Activated naive CD4-positive, alpha-beta T cell treated with anti-CD3 and anti-CD28 coated beads, Interleukin-2, amount 10 ng/mL, durations not matched to agents 7 days and 5 days (primary cell): ENCODE measurements around the gene CNNM2.
"Not testable (repeated sequence)": the region's sequence is repeated elsewhere in the genome, so short reads cannot be mapped to it uniquely, and the experiment has no call there.

Experiments
- CTCF ChIA-PET: fragments of 350-600 bp; sonication (Branson Sonifier 250); formaldehyde crosslinking; loops from one replicate; lab custom pipeline; 2021; ENCODE audit warnings: antibody characterized with exemption; lab: Charles Lee
- DNase-seq: peaks from one replicate; pipeline ENCODE4 v3.0.0-alpha.2; 2020
- H3K27ac Mint-ChIP-seq: one replicate; pipeline ENCODE4 v1.8.0; 2021; ENCODE audit warnings: mild to moderate bottlenecking, moderate library complexity, mixed read lengths
- H3K27me3 Mint-ChIP-seq: one replicate; pipeline ENCODE4 v1.8.0; 2021; ENCODE audit warnings: mild to moderate bottlenecking, mixed read lengths
- H3K36me3 Mint-ChIP-seq: one replicate; pipeline ENCODE4 v1.8.0; 2021; ENCODE audit warnings: mixed read lengths
- H3K4me1 Mint-ChIP-seq: one replicate; pipeline ENCODE4 v1.8.0; 2021; ENCODE audit warnings: mixed read lengths
- H3K4me3 Mint-ChIP-seq: one replicate; pipeline ENCODE4 v1.8.0; 2021; ENCODE audit warnings: mild to moderate bottlenecking, moderate library complexity, mixed read lengths
- H3K9me3 Mint-ChIP-seq: one replicate; pipeline ENCODE4 v1.8.0; 2021; ENCODE audit warnings: mixed read lengths

Gene CNNM2

DNA sequence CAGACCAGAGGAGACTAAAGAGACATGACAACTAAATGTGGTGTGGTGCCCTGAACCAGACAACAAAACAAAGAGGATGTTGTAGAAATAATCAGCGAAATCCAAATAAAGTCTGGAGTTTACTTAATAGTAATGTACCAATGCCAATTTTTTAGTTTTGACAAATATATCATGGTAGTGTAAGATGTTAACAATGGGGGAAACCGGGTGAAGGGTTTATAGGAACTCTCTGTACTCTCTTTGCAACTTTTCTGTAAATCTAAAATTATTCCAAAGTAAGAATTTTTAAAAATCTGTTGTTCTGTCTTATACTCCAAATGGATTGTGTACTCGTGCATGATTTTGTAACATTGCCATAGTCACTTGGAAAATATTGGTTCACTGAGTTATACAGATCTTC is 129.3 kb downstream of the CNNM2 start:
- Mint-ChIP-seq H3K36me3 (no peaks in the 10 kb centered on the region), H3K27me3 (no peaks in the 10 kb centered on the region), H3K27ac (no peak overlapping the region), H3K4me3 (no peak overlapping the region), H3K4me1 (peaks cover 6% of the 10 kb centered on the region), H3K9me3 (no peaks in the 10 kb centered on the region)
- CTCF ChIA-PET = no interaction called here
- no peak for DNase-seq

DNA sequence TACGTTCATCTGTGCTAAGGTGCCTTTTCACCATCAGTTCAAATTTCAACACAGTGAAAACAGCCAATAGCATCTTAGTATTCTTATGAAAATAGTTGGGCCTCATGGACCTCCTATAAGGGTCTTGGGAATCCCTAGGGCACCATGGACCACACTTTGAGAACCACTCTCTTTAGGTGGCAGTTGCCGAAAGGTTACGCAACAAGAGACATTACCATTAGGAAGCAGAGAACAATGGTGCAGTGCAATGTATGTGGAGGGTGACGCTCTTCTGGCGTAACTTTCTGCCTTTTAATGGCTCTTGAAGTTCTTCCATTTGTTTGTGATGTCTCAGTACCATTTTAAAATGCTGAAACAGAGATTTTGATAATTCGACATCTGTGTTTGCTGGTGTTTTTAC is 131.1 kb downstream of the CNNM2 start:
- no peak overlapping the region for H3K27ac Mint-ChIP-seq
- H3K27me3 Mint-ChIP-seq = no peaks in the 10 kb centered on the region
- CTCF ChIA-PET = no interaction called here
- peaks cover 23% of the 10 kb centered on the region for H3K4me1 Mint-ChIP-seq
- DNase-seq = no peak
- no peaks in the 10 kb centered on the region for H3K36me3 Mint-ChIP-seq
- no peak overlapping the region for H3K4me3 Mint-ChIP-seq
- H3K9me3 Mint-ChIP-seq = no peaks in the 10 kb centered on the region

DNA sequence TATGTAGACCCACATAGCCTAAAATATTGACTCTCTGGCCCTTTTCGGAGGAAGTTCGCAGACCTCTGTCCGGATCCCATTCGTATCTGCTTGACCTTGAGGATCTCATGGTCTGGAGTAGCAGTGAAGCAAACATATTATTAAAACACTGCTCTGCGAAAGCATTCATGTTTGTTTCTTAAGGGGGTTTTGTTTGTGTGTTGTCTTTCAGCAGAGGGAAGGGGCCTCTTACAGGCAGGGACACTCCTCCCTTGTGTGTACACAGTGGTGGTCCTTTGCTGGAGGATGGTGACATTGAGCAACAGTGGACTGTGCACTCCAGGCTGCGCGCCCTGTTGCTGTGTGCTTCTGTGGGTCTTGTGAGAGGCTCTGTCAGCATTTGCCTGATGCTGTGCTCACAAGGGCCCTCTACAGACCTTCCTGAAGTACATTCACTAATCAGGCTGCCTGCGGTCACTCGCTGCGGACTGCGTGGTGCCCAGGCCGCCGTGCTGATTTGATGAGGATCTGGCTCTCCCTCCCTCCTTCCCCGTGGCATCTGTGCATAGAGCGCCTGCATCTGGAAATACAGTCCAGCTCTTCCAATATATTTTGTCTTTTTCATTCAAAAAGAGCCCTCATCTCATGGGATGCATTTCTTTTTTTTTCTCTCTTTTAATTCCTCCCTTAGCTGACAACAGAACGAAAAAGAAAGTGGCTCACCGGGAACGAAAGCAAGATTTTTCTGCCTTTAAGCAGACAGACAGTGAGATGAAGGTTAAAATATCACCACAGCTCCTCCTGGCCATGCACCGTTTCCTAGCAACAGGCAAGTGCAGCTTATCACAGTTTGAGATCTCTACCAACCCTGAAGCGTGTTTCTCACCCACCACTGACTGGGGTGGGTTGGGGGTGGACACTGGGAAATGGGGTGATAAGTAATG is 135.8 kb downstream of the CNNM2 start:
- Mint-ChIP-seq H3K36me3 (peaks cover 2% of the 10 kb centered on the region), H3K9me3 (no peaks in the 10 kb centered on the region), H3K4me1 (peaks cover 36% of the 10 kb centered on the region), H3K4me3 (peak overlapping the region; percentile 78), H3K27me3 (no peaks in the 10 kb centered on the region), H3K27ac (peak overlapping the region; percentile 93)
- CTCF ChIA-PET = interaction anchor here (0.7 to 2.0 kb wide), 7 partner anchors 10 to 166 kb away, joined by 3 to 14 read pairs (median 4); partner anchors contain the start of gene CNNM2
- DNase-seq = peak; percentile 84

GRCh38 chr10:103054621-103055020 is 136.5 kb downstream of the CNNM2 start:
- peak overlapping the region; percentile 78 for H3K4me3 Mint-ChIP-seq
- DNase-seq = no peak
- H3K36me3 Mint-ChIP-seq = peaks cover 2% of the 10 kb centered on the region
- H3K4me1 Mint-ChIP-seq = peaks cover 36% of the 10 kb centered on the region
- peak overlapping the region; percentile 93 for H3K27ac Mint-ChIP-seq
- no peaks in the 10 kb centered on the region for H3K9me3 Mint-ChIP-seq
- CTCF ChIA-PET = interaction anchor here (1.0 to 2.0 kb wide), 6 partner anchors 10 to 137 kb away, joined by 3 to 14 read pairs (median 4); partner anchors contain the start of gene CNNM2
- no peaks in the 10 kb centered on the region for H3K27me3 Mint-ChIP-seq

- no peak for DNase-seq
- CTCF ChIA-PET = interaction anchor here (1.0 to 2.0 kb wide), 4 partner anchors 9 to 96 kb away, joined by 3 to 7 read pairs (median 4); no protein-coding TSS in a partner anchor
- Mint-ChIP-seq H3K27ac (no peak overlapping the region), H3K4me3 (no peak overlapping the region), H3K4me1 (peaks cover 36% of the 10 kb centered on the region), H3K36me3 (peaks cover 2% of the 10 kb centered on the region), H3K9me3 (no peaks in the 10 kb centered on the region), H3K27me3 (no peaks in the 10 kb centered on the region)
Observed at GRCh38 chr10:103055105-103055504, 137.0 kb downstream of the CNNM2 start.

DNA sequence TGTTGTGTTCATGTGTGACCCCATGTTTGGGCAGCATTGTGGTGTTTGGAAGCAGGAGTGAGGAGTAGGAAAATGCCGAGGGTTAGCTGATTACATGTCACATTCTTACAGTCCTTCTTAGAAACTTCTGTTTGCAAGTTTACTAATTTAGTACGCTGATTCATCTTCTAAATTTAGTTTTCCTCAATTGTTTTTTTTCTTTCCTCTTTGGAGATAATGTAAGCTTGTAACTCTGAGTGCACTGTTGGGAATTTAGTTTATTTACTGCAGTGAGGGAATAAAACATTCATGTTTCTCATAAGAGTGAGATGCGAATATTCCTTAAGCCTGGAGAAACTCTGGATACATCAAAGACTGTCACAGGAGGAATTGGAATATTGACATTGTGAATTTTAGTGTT is 139.9 kb downstream of the CNNM2 start:
- Mint-ChIP-seq H3K27me3 (no peaks in the 10 kb centered on the region), H3K4me1 (peaks cover 25% of the 10 kb centered on the region), H3K4me3 (no peak overlapping the region), H3K9me3 (no peaks in the 10 kb centered on the region), H3K27ac (no peak overlapping the region), H3K36me3 (peaks cover 2% of the 10 kb centered on the region)
- no peak for DNase-seq
- CTCF ChIA-PET = interaction anchor here (0.7 to 1.0 kb wide), 2 partner anchors 140 to 145 kb away, joined by 3 read pairs; partner anchors contain the start of gene CNNM2

DNA sequence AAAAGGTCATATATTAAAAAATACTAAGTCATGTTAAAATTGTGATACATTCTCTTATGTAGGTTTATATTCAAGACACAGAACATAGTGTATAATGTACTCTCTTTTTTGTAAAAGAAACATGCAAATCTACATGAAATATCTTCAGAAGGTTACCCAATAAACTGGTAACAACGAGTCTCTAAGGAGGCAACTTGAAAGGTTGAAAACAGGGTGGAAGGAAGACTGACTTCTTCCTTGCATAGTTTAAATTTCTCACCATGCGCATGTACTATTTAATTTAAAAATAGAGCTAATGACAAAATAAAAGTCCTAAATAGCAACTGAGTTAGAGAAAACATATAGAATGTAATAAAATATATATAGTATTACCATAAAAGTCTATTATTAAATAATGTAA is 142.5 kb downstream of the CNNM2 start:
- no peak for DNase-seq
- CTCF ChIA-PET = interaction anchor here (1.1 to 4.2 kb wide), 3 partner anchors 143 to 181 kb away, joined by 3 to 26 read pairs (median 4); partner anchors contain the start of gene CNNM2
- no peak overlapping the region for H3K4me3 Mint-ChIP-seq
- H3K36me3 Mint-ChIP-seq = no peaks in the 10 kb centered on the region
- H3K9me3 Mint-ChIP-seq = no peaks in the 10 kb centered on the region
- no peak overlapping the region for H3K27ac Mint-ChIP-seq
- no peaks in the 10 kb centered on the region for H3K27me3 Mint-ChIP-seq
- peaks cover 3% of the 10 kb centered on the region for H3K4me1 Mint-ChIP-seq

DNA sequence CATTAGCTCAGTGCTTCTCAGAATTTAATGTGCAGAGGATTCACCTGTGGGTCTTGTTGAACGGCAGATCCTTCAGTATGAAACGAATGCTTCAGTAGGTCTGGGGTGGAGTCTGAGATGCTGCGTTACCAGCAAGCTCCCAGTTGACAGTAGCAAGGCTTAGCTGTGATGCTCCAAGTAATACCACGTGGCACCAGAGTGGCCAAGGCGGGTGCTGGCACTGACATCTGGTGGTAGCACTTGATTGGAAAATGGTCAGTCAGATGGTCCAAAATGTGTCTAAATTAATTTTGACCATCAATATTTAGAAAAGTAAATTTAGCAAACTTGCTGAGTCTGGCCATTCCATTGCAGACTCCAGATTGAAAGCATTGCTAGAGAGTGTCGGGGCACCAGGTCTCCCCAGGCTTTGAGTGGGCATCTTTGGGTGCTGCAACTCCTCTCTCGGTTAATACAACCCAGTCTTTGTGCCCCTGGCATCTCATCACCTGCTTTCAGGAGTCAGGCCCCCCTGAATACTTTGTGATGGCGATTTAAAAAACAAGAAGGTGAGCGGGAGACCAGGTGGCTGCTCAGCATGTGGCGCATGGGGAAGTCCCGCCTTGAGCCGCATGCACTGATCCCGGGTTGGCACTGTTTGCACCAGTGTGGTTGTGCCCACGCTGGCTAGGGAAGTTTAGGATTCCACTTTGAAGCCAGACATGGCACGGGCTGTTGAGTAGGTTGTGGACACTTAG is 144.9 kb downstream of the CNNM2 start:
- no peak overlapping the region for H3K27ac Mint-ChIP-seq
- no peak overlapping the region for H3K4me3 Mint-ChIP-seq
- peaks cover 3% of the 10 kb centered on the region for H3K4me1 Mint-ChIP-seq
- DNase-seq = no peak
- H3K9me3 Mint-ChIP-seq = no peaks in the 10 kb centered on the region
- no peaks in the 10 kb centered on the region for H3K36me3 Mint-ChIP-seq
- CTCF ChIA-PET = interaction anchor here (0.5 to 4.2 kb wide), 4 partner anchors 114 to 237 kb away, joined by 3 to 26 read pairs (median 3); partner anchors contain the start of gene CNNM2
- H3K27me3 Mint-ChIP-seq = no peaks in the 10 kb centered on the region

DNA sequence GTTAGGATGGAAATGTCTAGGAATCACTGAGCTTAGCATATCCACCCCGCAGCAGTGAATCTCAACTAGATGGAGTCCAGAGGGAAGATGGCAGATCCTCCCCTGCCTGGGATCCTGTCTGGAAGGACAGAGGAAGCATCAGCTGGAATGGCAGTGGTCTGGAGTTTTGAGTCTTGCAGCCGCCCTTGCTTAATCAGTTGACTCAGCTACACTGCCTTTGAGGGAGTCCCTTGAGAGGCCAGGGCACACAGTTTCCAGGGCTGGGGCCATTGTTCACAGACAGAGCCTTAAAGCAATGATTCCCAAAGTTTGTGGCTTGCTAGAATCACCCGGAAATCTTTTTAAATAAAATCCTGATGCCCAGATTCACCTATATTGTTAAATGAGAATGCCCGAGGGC is 146.9 kb downstream of the CNNM2 start:
- peaks cover 21% of the 10 kb centered on the region for H3K4me1 Mint-ChIP-seq
- H3K36me3 Mint-ChIP-seq = no peaks in the 10 kb centered on the region
- no peaks in the 10 kb centered on the region for H3K9me3 Mint-ChIP-seq
- no peak overlapping the region for H3K27ac Mint-ChIP-seq
- DNase-seq = no peak
- CTCF ChIA-PET = interaction anchor here (4.2 kb wide), 1 partner anchor 147 kb away, joined by 26 read pairs; the partner anchor contains the start of gene CNNM2
- no peak overlapping the region for H3K4me3 Mint-ChIP-seq
- H3K27me3 Mint-ChIP-seq = no peaks in the 10 kb centered on the region

DNA sequence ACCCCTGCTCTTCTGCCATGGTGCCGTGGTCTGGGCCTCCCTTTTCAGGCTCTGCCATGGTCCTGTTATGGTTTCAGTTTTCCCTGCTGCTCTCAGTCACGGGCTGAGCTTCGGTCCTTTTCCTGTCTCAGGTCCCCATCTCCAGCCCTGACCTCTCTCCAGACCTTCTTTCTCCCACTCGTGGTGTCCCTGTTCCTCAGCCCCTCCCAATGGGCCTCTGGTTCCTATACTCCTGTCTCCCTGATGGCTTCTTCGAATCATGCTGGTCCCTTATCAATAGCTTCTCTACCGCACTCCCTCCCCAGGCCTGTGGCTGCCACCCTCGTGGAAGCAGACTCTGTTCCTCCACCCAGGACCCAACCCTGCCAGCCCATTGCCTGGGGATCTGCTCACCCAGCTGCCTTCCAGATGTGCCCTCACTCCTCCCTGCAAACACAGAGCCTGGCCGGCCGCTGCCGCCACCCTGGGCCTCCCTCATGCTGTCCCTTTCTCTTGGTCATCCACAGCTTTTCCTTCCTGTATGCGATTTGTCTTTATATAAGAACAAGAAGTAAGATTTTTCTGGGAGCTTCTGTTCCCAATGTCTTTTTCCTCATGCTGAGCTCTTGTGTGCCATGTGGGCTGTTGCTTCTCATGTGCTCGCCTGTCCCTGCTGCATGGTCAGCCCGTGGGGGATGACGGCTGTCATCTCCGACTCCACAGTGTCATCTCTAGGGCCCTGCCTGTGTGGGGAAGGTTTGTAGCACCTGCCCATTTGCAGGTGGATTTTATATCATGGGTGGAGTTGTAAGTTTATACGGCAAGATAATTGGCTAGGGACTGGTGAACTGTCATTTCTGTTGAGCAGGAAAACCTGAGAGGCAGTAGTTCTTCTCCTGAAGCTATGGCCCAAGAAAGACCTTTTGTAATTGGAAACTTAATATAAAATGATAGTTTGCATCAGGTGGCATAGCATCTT is 148.3 kb downstream of the CNNM2 start:
- CTCF ChIA-PET = interaction anchor here (1.3 to 1.8 kb wide), 2 partner anchors 149 to 231 kb away, joined by 4 to 7 read pairs; partner anchors contain the start of gene CNNM2
- H3K4me1 Mint-ChIP-seq = peaks cover 36% of the 10 kb centered on the region
- H3K27me3 Mint-ChIP-seq = no peaks in the 10 kb centered on the region
- H3K9me3 Mint-ChIP-seq = no peaks in the 10 kb centered on the region
- DNase-seq = no peak
- H3K27ac Mint-ChIP-seq = no peak overlapping the region
- H3K36me3 Mint-ChIP-seq = no peaks in the 10 kb centered on the region
- no peak overlapping the region for H3K4me3 Mint-ChIP-seq

DNA sequence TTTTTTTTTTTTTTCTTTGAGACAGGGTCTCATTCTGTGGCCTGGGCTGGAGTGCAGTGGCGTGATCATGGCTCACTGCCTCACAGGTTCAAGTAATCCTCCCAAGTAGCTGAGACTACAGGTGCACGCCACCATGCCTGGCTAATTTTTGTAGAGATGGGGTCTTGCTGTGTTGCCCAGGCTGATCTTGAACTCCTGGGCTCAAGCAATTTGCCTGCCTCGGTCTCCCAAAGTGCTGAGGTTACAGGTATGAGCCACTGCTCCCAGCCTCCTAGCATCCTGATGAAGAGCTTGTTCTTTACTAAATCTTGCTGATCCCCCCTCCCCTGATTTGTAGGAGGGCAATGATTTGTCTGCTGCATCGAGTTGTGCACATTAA is 149.0 kb downstream of the CNNM2 start:
- CTCF ChIA-PET = interaction anchor here (1.3 to 3.7 kb wide), 3 partner anchors 150 to 232 kb away, joined by 4 to 13 read pairs (median 7); partner anchors contain the start of gene CNNM2
- not testable (repeated sequence) for H3K27ac Mint-ChIP-seq, H3K4me3 Mint-ChIP-seq, H3K27me3 Mint-ChIP-seq, H3K9me3 Mint-ChIP-seq, DNase-seq, H3K36me3 Mint-ChIP-seq
- peaks cover 40% of the 10 kb centered on the region for H3K4me1 Mint-ChIP-seq

- no peaks in the 10 kb centered on the region for H3K27me3 Mint-ChIP-seq
- H3K9me3 Mint-ChIP-seq = no peaks in the 10 kb centered on the region
- no peak overlapping the region for H3K4me3 Mint-ChIP-seq
- no peak for DNase-seq
- no peaks in the 10 kb centered on the region for H3K36me3 Mint-ChIP-seq
- no peak overlapping the region for H3K27ac Mint-ChIP-seq
- peaks cover 40% of the 10 kb centered on the region for H3K4me1 Mint-ChIP-seq
- CTCF ChIA-PET = interaction anchor here (0.8 to 3.7 kb wide), 3 partner anchors 146 to 232 kb away, joined by 3 to 13 read pairs (median 7); partner anchors contain the start of gene CNNM2
Observed at GRCh38 chr10:103067484-103067883, 149.4 kb downstream of the CNNM2 start.

GRCh38 chr10:103067956-103068355 is 149.9 kb downstream of the CNNM2 start:
- Mint-ChIP-seq H3K4me1 (peaks cover 40% of the 10 kb centered on the region), H3K9me3 (no peaks in the 10 kb centered on the region), H3K27ac (no peak overlapping the region), H3K4me3 (no peak overlapping the region), H3K36me3 (no peaks in the 10 kb centered on the region), H3K27me3 (no peaks in the 10 kb centered on the region)
- DNase-seq = no peak
- CTCF ChIA-PET = interaction anchor here (0.7 to 4.8 kb wide), 6 partner anchors 146 to 232 kb away, joined by 3 to 69 read pairs (median 7); partner anchors contain the start of gene CNNM2
